Astrocyte (in vitro differentiated cells and primary cell): ENCODE results near the gene FLCN.

ENCODE experiments used
- CTCF ChIP-seq: IDR thresholded peaks from 2 replicates; pipeline ENCODE4 v1.5.1; 2011; ENCODE audit warnings: low read depth, mild to moderate bottlenecking, inconsistent platforms, low read length, moderate library complexity; ENCODE audit not compliant: insufficient read depth
- EZH2 ChIP-seq: IDR thresholded peaks from 2 replicates; pipeline ENCODE4 v1.6.1; 2012; ENCODE audit warnings: mild to moderate bottlenecking, low read length, inconsistent platforms; ENCODE audit not compliant: insufficient read depth

DNA sequence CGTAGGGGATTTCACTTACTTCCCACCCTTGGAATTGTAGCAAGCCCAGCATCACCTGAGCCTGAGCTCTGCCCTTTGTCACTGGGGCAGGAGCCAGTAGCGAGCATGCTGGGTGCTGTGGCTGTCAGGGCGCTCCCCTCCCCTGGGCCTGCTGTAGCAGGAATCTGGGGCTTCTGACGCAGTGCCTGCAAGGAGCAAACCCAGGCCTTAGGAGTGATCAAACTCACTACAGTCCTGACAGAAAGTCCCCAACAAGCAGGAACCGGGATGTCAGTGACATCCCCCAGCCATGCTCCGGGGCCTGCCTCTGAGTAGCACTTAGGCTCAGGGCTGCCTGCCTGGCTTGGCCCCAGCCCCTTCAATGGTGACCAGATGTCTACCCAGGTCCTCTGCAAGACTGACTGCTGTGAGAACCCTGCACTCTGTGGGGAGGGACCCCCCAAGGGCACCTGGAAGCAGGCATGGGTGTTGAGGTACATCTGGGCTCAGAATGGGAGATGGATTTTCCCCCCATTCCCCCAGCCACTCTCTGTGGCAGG is 54.3 kb downstream of the FLCN start:
- TF ChIP-seq CTCF (no peak), EZH2 (no peak)
